Esophagus muscularis mucosa (tissue), 3 donors: Measurements from ENCODE around the gene LSM3.

Experiments used
- EP300 ChIP-seq: sonication (generic); formaldehyde crosslinking; IDR thresholded peaks from one replicate; pipeline ENCODE4 v1.6.1; 2017; ENCODE audit warnings: antibody characterized with exemption
- TF ChIP-seq, protein P1 (sequence below), 3 experiments: fragments of 200-600 bp in 2 of 3; fragments of 450-650 bp in 1 of 3; sonication (generic) in 2 of 3; IDR thresholded peaks; one replicate each; pipeline ENCODE4 v1.5.1; 2017 to 2019; ENCODE audit warnings: antibody characterized with exemption in 3 of 3, mild to moderate bottlenecking in 2 of 3, moderate library complexity in 1 of 3

DNA sequence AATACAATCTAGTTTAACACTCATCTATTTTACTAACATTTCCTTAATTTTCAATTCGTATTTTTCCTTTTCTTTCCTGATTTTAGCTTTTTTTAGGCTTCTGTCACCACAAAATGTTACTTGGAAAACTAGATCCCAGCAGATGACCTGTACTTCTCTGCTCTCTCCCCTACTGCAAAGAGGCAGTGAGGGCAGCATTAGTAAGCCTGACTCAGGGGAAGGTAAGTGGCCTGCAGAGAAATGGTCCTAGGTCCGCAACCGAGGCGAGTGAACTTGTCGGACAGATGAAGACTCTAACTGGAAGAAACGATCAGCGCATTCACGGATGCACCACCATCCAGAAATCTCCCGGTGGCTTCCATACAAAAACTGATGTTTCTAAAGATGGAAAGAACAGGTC lies 33.4 kb upstream of the LSM3 start:
- TF ChIP-seq, protein P1, sequence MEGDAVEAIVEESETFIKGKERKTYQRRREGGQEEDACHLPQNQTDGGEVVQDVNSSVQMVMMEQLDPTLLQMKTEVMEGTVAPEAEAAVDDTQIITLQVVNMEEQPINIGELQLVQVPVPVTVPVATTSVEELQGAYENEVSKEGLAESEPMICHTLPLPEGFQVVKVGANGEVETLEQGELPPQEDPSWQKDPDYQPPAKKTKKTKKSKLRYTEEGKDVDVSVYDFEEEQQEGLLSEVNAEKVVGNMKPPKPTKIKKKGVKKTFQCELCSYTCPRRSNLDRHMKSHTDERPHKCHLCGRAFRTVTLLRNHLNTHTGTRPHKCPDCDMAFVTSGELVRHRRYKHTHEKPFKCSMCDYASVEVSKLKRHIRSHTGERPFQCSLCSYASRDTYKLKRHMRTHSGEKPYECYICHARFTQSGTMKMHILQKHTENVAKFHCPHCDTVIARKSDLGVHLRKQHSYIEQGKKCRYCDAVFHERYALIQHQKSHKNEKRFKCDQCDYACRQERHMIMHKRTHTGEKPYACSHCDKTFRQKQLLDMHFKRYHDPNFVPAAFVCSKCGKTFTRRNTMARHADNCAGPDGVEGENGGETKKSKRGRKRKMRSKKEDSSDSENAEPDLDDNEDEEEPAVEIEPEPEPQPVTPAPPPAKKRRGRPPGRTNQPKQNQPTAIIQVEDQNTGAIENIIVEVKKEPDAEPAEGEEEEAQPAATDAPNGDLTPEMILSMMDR (IDR thresholded peaks at IDR 0.05) = no peak
- TF ChIP-seq EP300 = no peak
